Neural cell (in vitro differentiated cells): ENCODE measurements around the gene ZCCHC14.

Source experiments
- CTCF ChIP-seq: fragments of 450-650 bp; IDR thresholded peaks from 2 replicates; pipeline ENCODE4 v1.5.1; 2014; ENCODE audit warnings: antibody characterized with exemption, mild to moderate bottlenecking, moderate library complexity; ENCODE audit not compliant: poor library complexity, severe bottlenecking
- EP300 ChIP-seq: fragments of 450-650 bp; conservative IDR thresholded peaks from 2 replicates; pipeline ENCODE4 v1.6.1; 2014; ENCODE audit warnings: antibody characterized with exemption, mild to moderate bottlenecking, moderate library complexity; ENCODE audit not compliant: poor library complexity, severe bottlenecking
- EZH2 ChIP-seq: fragments of 200-600, 300-800 bp; shearing (Covaris generic), sonication (generic); IDR thresholded peaks from 2 replicates; pipeline ENCODE4 v1.6.1; 2014; ENCODE audit warnings: antibody characterized with exemption, low read length, borderline replicate concordance, mild to moderate bottlenecking; ENCODE audit not compliant: insufficient read depth, poor library complexity, severe bottlenecking
- MXI1 ChIP-seq: fragments of 450-650 bp; conservative IDR thresholded peaks from 2 replicates; pipeline ENCODE4 v1.6.1; 2014; ENCODE audit warnings: antibody characterized with exemption, mild to moderate bottlenecking; ENCODE audit not compliant: poor library complexity, severe bottlenecking
- POLR2AphosphoS5 ChIP-seq: IDR thresholded peaks from 2 replicates; pipeline ENCODE4 v1.6.1; 2012
- RAD21 ChIP-seq: fragments of 450-650 bp; conservative IDR thresholded peaks from 2 replicates; pipeline ENCODE4 v1.6.1; 2014; ENCODE audit warnings: antibody characterized with exemption, mild to moderate bottlenecking, moderate library complexity
- SMC3 ChIP-seq: fragments of 450-650 bp; conservative IDR thresholded peaks from 2 replicates; pipeline ENCODE4 v1.6.1; 2014; ENCODE audit warnings: antibody characterized with exemption, mild to moderate bottlenecking, moderate library complexity; ENCODE audit not compliant: poor library complexity
- TAF1 ChIP-seq: IDR thresholded peaks from 2 replicates; pipeline ENCODE4 v1.6.1; 2012; ENCODE audit warnings: low read depth

DNA sequence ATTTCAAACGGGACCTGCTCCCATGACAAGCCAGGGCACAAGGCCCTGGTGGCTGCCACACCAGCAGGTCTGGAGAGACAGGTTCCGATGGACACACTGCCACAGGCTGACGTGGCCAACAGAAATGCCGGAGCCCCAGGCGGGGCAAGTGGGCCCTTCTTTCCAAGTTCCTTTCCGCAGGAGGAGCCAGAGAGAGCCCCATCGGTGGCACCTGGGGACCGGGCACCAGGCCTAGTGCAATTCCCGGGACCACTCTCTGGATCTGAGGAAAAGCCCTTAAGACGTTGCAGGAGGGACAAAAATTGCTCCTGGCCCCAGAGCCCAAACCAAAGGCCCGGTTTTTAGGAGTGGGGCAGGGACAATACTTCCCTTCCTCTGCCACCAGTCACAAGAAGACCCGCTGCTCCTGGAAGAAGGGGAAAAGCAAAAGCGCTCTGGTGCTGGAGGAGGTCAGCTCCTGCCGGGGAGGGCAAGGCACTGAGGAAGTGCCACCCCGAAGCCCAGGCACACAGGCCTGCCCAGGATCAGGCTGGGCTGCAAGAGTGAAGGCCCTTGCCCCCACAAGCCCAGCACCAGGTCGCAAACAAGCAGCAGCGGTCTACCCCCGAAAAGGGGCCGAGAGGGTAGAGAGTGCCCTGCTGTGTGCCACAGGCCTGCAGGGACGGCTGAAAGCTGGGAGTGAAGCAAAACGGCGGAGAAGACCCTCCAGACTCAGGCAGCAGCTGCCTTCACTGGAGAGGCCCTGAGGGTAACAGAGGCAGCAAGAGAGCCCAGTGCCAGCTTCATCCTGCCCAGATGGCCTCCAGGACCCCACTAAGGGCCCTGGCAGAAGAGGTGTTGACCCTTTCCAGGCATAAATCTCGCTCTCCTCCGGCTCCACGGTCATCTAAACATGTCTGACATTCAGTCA is 71.6 kb downstream of the ZCCHC14 start:
- TF ChIP-seq POLR2AphosphoS5: no peak
- TF ChIP-seq CTCF: no peak
- TF ChIP-seq SMC3: no peak
- no peak for TF ChIP-seq EZH2
- no peak for TF ChIP-seq EP300
- no peak for TF ChIP-seq TAF1
- TF ChIP-seq RAD21: no peak
- no peak for TF ChIP-seq MXI1
